ENCODE results near the gene SLC12A4.
"Not testable (repeated sequence)": the region's sequence is repeated elsewhere in the genome, so short reads cannot be mapped to it uniquely, and the experiment has no call there.

Gene SLC12A4

DNA sequence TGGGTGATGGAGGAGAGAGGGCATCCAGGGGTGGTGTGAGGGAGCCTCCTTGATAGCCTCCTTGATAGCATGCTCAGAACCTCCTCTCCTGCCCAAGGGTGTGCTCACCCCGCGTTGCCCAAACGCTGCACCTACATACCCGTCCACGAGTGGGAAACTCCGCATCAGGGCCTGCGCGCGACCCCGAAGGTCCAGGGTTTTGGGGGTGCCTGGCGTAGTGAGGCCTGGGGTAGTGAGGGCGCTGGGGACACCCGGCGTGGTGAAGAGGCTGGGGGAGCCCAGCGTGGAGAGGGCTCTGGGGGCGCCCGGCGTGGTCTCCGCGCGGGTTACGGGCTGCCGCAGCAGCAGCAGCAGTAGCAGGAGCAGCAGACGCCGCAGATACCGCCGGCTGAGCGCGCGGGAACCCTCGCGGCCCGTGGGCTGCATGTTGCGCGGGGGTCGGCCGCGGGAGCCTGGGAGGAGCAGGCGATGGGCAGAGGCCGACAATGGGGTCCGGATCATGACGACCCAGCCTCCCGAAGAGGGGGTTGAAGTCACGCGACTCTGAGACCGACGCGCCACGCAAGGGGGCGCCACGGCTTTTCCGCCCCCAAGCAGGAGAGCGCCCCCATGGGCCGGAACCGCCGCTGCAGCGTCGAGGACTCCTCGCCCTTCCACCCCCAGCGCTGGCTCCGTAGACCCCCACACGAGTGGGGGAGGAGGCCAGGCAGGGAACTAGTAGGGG is 11.7 kb upstream of the SLC12A4 start, which contains the start of gene DPEP3:
DPEP3 (minus strand) TSS at position 545 of the 724 bp plus-strand sequence; CDS start at position 426, 119 bp downstream.
- Histone ChIP-seq H3K27me3 (replicated peaks; ENCODE audit: control insufficient read depth, insufficient read depth, low read length) (no peaks in the 10 kb centered on the region), H3K4me3 (replicated peaks; ENCODE audit: low read depth, low read length) (no peak within 1 kb of the TSS), H3K36me3 (ENCODE audit: control insufficient read depth, insufficient read depth, low read length) (no peaks in the 10 kb centered on the region)
- TF ChIP-seq CTCF (IDR thresholded peaks at IDR 0.05; ENCODE audit: insufficient read depth, low read length, poor library complexity, severe bottlenecking): peak; percentile 67
- peak; percentile 41 for DNase-seq (ENCODE audit: extremely low read depth, insufficient read length)

- no peaks in the 10 kb centered on the region for H3K36me3 ChIP-seq (ENCODE audit: control insufficient read depth, insufficient read depth, low read length)
- no peak for TF ChIP-seq CTCF (IDR thresholded peaks at IDR 0.05; ENCODE audit: insufficient read depth, low read length, poor library complexity, severe bottlenecking)
- H3K27me3 ChIP-seq (replicated peaks; ENCODE audit: control insufficient read depth, insufficient read depth, low read length): no peaks in the 10 kb centered on the region
- DNase-seq (ENCODE audit: extremely low read depth, insufficient read length): no peak
- no peak overlapping the region for H3K4me3 ChIP-seq (replicated peaks; ENCODE audit: low read depth, low read length)
Measured at GRCh38 chr16:67977469-67978227, 9.2 kb upstream of the SLC12A4 start.

- H3K27me3 ChIP-seq (replicated peaks; ENCODE audit: control insufficient read depth, insufficient read depth, low read length): no peaks in the 10 kb centered on the region
- TF ChIP-seq CTCF (IDR thresholded peaks at IDR 0.05; ENCODE audit: insufficient read depth, low read length, poor library complexity, severe bottlenecking): no peak
- no peak for DNase-seq (ENCODE audit: extremely low read depth, insufficient read length)
- no peaks in the 10 kb centered on the region for H3K36me3 ChIP-seq (ENCODE audit: control insufficient read depth, insufficient read depth, low read length)
- H3K4me3 ChIP-seq (replicated peaks; ENCODE audit: low read depth, low read length): no peak overlapping the region
Measured at GRCh38 chr16:67977005-67977404, 8.6 kb upstream of the SLC12A4 start.

DNA sequence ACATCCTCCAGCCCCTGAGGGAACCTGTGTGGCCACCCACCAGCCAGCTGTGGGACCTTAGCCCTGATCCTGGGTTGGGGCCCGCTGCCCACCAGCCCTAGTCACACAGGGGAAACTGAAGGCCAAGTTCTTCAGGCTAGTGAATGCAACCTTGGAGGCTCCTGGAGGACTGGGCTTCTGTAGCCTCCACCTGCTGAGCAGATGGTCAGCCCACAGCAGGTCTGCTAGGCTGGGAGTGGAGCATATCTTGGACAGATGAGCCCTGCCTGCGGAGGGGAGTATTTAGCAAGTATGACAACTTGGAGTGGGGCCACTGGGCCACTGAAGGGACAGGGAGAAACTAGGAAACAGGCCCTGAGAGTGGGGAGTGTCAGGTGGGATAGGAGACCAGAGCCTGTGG is 7.8 kb upstream of the SLC12A4 start:
- no peak overlapping the region for H3K4me3 ChIP-seq (replicated peaks; ENCODE audit: low read depth, low read length)
- no peak for TF ChIP-seq CTCF (IDR thresholded peaks at IDR 0.05; ENCODE audit: insufficient read depth, low read length, poor library complexity, severe bottlenecking)
- H3K36me3 ChIP-seq (ENCODE audit: control insufficient read depth, insufficient read depth, low read length): no peaks in the 10 kb centered on the region
- H3K27me3 ChIP-seq (replicated peaks; ENCODE audit: control insufficient read depth, insufficient read depth, low read length): no peaks in the 10 kb centered on the region
- DNase-seq (ENCODE audit: extremely low read depth, insufficient read length): no peak

DNA sequence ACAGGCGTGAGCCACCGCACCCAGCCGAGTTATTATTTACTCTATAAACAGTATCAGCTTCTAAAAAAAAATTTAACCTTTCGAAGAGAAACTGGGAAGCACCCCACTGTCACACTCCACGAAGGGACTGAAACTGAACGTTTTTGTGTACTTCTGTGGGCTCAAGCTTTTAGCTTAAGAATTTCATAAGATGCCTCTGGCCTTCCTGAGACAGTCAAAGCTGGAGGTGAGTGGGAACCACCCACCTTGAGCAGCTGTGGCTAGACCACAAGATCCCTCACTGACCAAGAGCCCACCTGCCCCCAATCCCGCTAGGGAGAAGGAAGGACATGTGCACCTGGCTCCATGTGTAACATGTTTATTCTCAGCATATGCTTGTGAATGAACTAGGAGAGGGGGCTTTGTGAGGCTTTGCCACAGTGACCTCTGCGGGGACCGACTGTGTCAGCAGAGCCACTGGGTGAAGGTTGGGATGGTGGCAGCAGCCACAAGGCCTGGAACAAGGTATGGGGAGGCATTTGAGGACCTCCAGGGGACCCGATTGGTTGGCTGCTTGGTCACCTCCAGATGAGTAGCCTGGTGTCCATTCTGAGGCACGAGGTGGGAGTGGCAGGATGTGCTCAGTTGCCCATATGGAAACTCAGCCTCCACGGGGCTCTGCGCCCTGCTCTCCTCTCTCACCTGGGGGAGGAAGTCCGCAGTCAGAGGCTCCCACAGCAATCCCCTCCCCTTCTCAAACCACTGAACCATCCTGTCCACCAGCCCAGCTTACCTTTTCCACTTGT is 7.1 kb upstream of the SLC12A4 start:
- H3K4me3 ChIP-seq (replicated peaks; ENCODE audit: low read depth, low read length): no peak overlapping the region
- DNase-seq (ENCODE audit: extremely low read depth, insufficient read length): peak; percentile 42
- TF ChIP-seq CTCF (IDR thresholded peaks at IDR 0.05; ENCODE audit: insufficient read depth, low read length, poor library complexity, severe bottlenecking): no peak
- H3K36me3 ChIP-seq (ENCODE audit: control insufficient read depth, insufficient read depth, low read length): no peaks in the 10 kb centered on the region
- H3K27me3 ChIP-seq (replicated peaks; ENCODE audit: control insufficient read depth, insufficient read depth, low read length): no peaks in the 10 kb centered on the region

- H3K36me3 ChIP-seq (ENCODE audit: control insufficient read depth, insufficient read depth, low read length); H3K4me3 ChIP-seq (replicated peaks; ENCODE audit: low read depth, low read length); H3K27me3 ChIP-seq (replicated peaks; ENCODE audit: control insufficient read depth, insufficient read depth, low read length); DNase-seq (ENCODE audit: extremely low read depth, insufficient read length): not testable (repeated sequence)
Measured at GRCh38 chr16:67972285-67972684, 3.8 kb upstream of the SLC12A4 start.
